ENCODE results near the gene ELOVL5. TPM values are rescaled to one million over a fixed set of nuclear protein-coding genes. Genes with fewer than 3 reads are reported as not detected.
"Not testable (repeated sequence)": the region's sequence is repeated elsewhere in the genome, so short reads cannot be mapped to it uniquely, and the experiment has no call there.

ELOVL5 gene
- total and polyA plus RNA-seq, 12 donors, result 31.4 to 1,320 (median 161) TPM

DNA sequence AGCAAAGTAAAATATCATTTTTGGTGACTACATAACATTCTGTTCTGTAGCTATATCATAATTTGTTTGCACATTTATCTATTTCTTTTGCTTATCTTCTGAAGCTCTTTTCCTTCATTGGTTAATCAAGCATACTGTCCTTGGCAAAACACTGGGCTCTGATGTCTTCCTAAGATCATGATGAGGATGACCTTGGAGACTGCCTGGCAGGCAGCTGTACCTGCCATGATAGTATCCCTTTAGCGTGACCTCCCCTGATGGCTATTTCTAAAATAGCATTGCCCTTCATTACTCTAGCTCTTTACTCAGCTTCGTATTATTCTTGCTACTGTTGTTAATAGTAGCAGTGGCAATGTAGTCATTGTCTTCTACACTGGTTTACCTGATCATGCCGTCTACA is 46.0 kb upstream of the ELOVL5 start:
- intact Hi-C loops (cut with DNase I), result no loop called here
- Histone ChIP-seq H3K27ac (no peak overlapping the region), H3K36me3 (replicated peaks in 1 of 2) (no peaks in the 10 kb centered on the region), H3K4me1 (replicated peaks in 1 of 2) (no peaks in the 10 kb centered on the region), H3K27me3 (no peaks in the 10 kb centered on the region), H3K9me3 (replicated peaks in 1 of 3) (no peaks in the 10 kb centered on the region), H3K4me3 (no peak overlapping the region)
- TF ChIP-seq CTCF (IDR thresholded peaks at IDR 0.05), result peak in 1 of 6 experiments; percentile 19
- no peak for TF ChIP-seq POLR2A (IDR thresholded peaks at IDR 0.05)
- 53 to 60% (median 55%) methylated on average over 3 of the region's 3 CpGs for WGBS, 4 donors
- peak in 5 of 7 donors; percentile 26 to 62 (median 47) for DNase-seq

DNA sequence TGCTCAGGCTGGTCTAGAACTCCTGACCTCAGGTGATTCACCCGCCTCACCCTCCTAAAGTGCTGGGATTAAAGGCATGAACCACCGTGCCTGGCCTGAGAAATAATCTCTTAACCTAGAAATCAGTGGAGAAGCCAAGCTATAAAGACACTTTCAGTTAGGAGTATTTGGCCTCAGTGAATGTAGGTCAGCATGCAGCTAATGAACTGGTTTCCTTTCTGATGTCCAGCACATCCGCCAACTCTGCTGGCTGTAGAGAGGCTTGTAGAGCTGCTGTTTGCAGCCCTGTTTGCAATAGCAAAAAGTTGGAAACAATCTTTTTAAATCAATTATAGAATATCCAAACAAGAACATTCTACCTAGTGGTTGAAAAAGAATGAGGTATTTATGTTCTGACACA is 42.4 kb upstream of the ELOVL5 start:
- peak overlapping the region in 1 of 5 donors; percentile 1 for H3K27ac ChIP-seq
- peak in 3 of 7 donors; percentile 35 to 62 (median 38) for DNase-seq
- no peak overlapping the region for H3K4me3 ChIP-seq
- WGBS, 4 donors, result 49 to 83% (median 61%) methylated on average over 1 to 3 of the region's 3 CpGs
- H3K4me1 ChIP-seq (replicated peaks in 1 of 2), result no peaks in the 10 kb centered on the region
- no peaks in the 10 kb centered on the region for H3K27me3 ChIP-seq
- H3K9me3 ChIP-seq (replicated peaks in 1 of 3), result no peaks in the 10 kb centered on the region
- intact Hi-C loops (cut with DNase I), result no loop called here
- no peak for TF ChIP-seq CTCF (IDR thresholded peaks at IDR 0.05)
- no peak for TF ChIP-seq POLR2A (IDR thresholded peaks at IDR 0.05)
- no peaks in the 10 kb centered on the region for H3K36me3 ChIP-seq (replicated peaks in 1 of 2)

- H3K27ac ChIP-seq, result no peak overlapping the region
- no peaks in the 10 kb centered on the region for H3K36me3 ChIP-seq (replicated peaks in 1 of 2)
- H3K9me3 ChIP-seq (replicated peaks in 1 of 3), result no peaks in the 10 kb centered on the region
- no peaks in the 10 kb centered on the region for H3K27me3 ChIP-seq
- TF ChIP-seq POLR2A (IDR thresholded peaks at IDR 0.05), result no peak
- TF ChIP-seq CTCF (IDR thresholded peaks at IDR 0.05), result no peak
- H3K4me3 ChIP-seq, result no peak overlapping the region
- H3K4me1 ChIP-seq (replicated peaks in 1 of 2), result no peaks in the 10 kb centered on the region
- intact Hi-C loops (cut with DNase I), result no loop called here
- DNase-seq, result no peak
- 81 to 98% (median 87%) methylated on average over 3 of the region's 3 CpGs for WGBS, 4 donors
These were observed 41.3 kb upstream of the ELOVL5 start for GRCh38 chr6:53390010-53390409.

DNA sequence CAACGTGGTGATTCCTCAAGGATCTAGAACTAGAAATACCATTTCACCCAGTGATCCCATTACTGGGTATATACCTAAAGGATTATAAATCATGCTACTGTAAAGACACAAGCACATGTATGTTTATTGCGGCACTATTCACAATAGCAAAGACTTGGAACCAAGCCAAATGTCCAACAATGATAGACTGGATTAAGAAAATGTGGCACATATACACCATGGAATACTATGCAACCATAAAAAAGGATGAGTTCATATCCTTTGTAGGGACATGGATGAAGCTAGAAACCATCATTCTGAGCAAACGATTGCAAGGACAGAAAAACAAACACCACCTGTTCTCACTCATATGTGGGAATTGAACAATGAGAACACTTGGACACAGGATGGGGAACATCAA is 39.9 kb upstream of the ELOVL5 start:
- 84 to 90% (median 85%) methylated on average over 3 of the region's 3 CpGs for WGBS, 4 donors
- H3K4me3 ChIP-seq; DNase-seq; intact Hi-C loops (cut with DNase I); H3K9me3 ChIP-seq (replicated peaks in 1 of 3); H3K27ac ChIP-seq; H3K36me3 ChIP-seq (replicated peaks in 1 of 2); H3K4me1 ChIP-seq (replicated peaks in 1 of 2); H3K27me3 ChIP-seq: not testable (repeated sequence)

- WGBS, 4 donors, result 75 to 89% (median 79%) methylated on average over 5 of the region's 5 CpGs
- H3K4me1 ChIP-seq (replicated peaks in 1 of 2), result no peaks in the 10 kb centered on the region
- no peak overlapping the region for H3K27ac ChIP-seq
- H3K27me3 ChIP-seq, result no peaks in the 10 kb centered on the region
- TF ChIP-seq CTCF (IDR thresholded peaks at IDR 0.05), result no peak
- TF ChIP-seq POLR2A (IDR thresholded peaks at IDR 0.05), result no peak
- intact Hi-C loops (cut with DNase I), result no loop called here
- no peak for DNase-seq
- H3K36me3 ChIP-seq (replicated peaks in 1 of 2), result no peaks in the 10 kb centered on the region
- H3K9me3 ChIP-seq (replicated peaks in 1 of 3), result no peaks in the 10 kb centered on the region
- no peak overlapping the region for H3K4me3 ChIP-seq
These were observed 33.7 kb upstream of the ELOVL5 start for GRCh38 chr6:53382421-53382820.

All from adrenal gland (tissue), 12 donors.